ENCODE data around the gene POLR3GL.

DNA sequence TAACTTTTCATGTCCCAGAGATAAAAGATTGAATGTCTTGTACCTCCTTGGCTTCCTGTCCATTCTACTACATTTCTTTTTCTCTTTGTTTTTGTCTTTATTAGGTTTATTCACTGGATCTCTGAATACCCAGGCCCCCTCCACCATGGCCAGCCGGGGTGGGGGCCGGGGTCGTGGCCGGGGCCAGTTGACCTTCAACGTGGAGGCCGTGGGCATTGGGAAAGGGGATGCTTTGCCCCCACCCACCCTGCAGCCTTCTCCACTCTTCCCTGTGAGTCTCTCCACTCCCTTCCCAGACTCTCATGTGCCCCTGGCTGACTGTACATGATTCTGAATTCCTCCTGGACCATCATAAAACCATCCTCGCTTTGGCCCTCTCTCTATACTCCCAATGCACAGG is 10.2 kb downstream of the POLR3GL start:
- no peak for TF ChIP-seq POLR2A (IDR thresholded peaks at IDR 0.05)
- TF ChIP-seq, protein P1, sequence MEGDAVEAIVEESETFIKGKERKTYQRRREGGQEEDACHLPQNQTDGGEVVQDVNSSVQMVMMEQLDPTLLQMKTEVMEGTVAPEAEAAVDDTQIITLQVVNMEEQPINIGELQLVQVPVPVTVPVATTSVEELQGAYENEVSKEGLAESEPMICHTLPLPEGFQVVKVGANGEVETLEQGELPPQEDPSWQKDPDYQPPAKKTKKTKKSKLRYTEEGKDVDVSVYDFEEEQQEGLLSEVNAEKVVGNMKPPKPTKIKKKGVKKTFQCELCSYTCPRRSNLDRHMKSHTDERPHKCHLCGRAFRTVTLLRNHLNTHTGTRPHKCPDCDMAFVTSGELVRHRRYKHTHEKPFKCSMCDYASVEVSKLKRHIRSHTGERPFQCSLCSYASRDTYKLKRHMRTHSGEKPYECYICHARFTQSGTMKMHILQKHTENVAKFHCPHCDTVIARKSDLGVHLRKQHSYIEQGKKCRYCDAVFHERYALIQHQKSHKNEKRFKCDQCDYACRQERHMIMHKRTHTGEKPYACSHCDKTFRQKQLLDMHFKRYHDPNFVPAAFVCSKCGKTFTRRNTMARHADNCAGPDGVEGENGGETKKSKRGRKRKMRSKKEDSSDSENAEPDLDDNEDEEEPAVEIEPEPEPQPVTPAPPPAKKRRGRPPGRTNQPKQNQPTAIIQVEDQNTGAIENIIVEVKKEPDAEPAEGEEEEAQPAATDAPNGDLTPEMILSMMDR (IDR thresholded peaks at IDR 0.05), result no peak
